GM21529 (cell line): ENCODE measurements around the gene KRT82.

Experiments used
- ATAC-seq: cut with Tn5 transposase; IDR thresholded peaks from one replicate; pipeline ENCODE4 v1.9.1; 2021; ENCODE audit not compliant: unreplicated experiment

Gene KRT82

GRCh38 chr12:52436000-52436827 lies 30.1 kb upstream of the KRT82 start:
- ATAC-seq, result no peak

GRCh38 chr12:52435659-52435999 lies 29.5 kb upstream of the KRT82 start:
- no peak for ATAC-seq

- no peak for ATAC-seq
These were observed 28.8 kb upstream of the KRT82 start for GRCh38 chr12:52434760-52435530.

GRCh38 chr12:52434081-52434733 lies 28.1 kb upstream of the KRT82 start, which contains the start of gene KRT75:
Gene KRT75, minus strand, starts transcription at chr12:52434371. Its CDS starts 67 bp downstream, at chr12:52434304.
- ATAC-seq, result no peak

- ATAC-seq, result no peak
These were observed 27.5 kb upstream of the KRT82 start for GRCh38 chr12:52433501-52434080.

- no peak for ATAC-seq
These were observed 26.5 kb upstream of the KRT82 start for GRCh38 chr12:52432559-52433207.

GRCh38 chr12:52428121-52428520 lies 22.0 kb upstream of the KRT82 start:
- no peak for ATAC-seq

- ATAC-seq, result no peak
These were observed 20.9 kb upstream of the KRT82 start for GRCh38 chr12:52427083-52427482.

- ATAC-seq, result no peak
These were observed 19.9 kb upstream of the KRT82 start for GRCh38 chr12:52426034-52426433.

GRCh38 chr12:52425466-52425865 lies 19.3 kb upstream of the KRT82 start:
- ATAC-seq, result no peak

GRCh38 chr12:52423661-52424500 lies 17.7 kb upstream of the KRT82 start:
- ATAC-seq, result no peak

- no peak for ATAC-seq
These were observed 16.9 kb upstream of the KRT82 start for GRCh38 chr12:52423035-52423434.

- ATAC-seq, result no peak
These were observed 13.5 kb upstream of the KRT82 start for GRCh38 chr12:52419656-52420055.

- ATAC-seq, result no peak
These were observed 12.5 kb upstream of the KRT82 start for GRCh38 chr12:52418576-52419110.

- no peak for ATAC-seq
These were observed 11.6 kb upstream of the KRT82 start for GRCh38 chr12:52417740-52418139.

- no peak for ATAC-seq
These were observed 10.7 kb upstream of the KRT82 start for GRCh38 chr12:52416795-52417194.

- ATAC-seq, result no peak
These were observed 10.0 kb upstream of the KRT82 start for GRCh38 chr12:52415870-52416750.

GRCh38 chr12:52414936-52415335 lies 8.8 kb upstream of the KRT82 start:
- no peak for ATAC-seq
